HEK293 (cell line): ENCODE data around the gene ERCC3.

ENCODE experiments used
- CTCF ChIA-PET: fragments of 350-600 bp; formaldehyde crosslinking; extraction: SDS; loops from one replicate; lab custom pipeline; 2021; ENCODE audit warnings: antibody characterized with exemption; lab: Yijun Ruan, JAX
- POLR2A ChIA-PET: fragments of 300-600 bp; formaldehyde crosslinking; extraction: SDS; loops from one replicate; lab custom pipeline; 2020; ENCODE audit warnings: antibody characterized with exemption, inconsistent platforms; lab: Yijun Ruan, JAX
- H3K27ac ChIP-seq: fragments of 200-500 bp; sonication (Bioruptor generic); 2 replicates; pipeline ENCODE4 v1.5.1; 2014; ENCODE audit warnings: low read depth, low read length, control low read depth, inconsistent platforms; ENCODE audit errors: extremely low read depth
- H3K36me3 ChIP-seq, 2 experiments: fragments of 200-500 bp in 1 of 2; sonication (Bioruptor generic) in 1 of 2; 1 replicate in 1 of 2; 2 replicates in 1 of 2; pipeline ENCODE4 v1.5.1; 2014 to 2017; ENCODE audit warnings: inconsistent platforms in 2 of 2, low read length in 2 of 2; ENCODE audit not compliant: control insufficient read depth in 2 of 2, insufficient read depth in 1 of 2
- H3K4me1 ChIP-seq: fragments of 200-500 bp; sonication (Bioruptor generic); 2 replicates; pipeline ENCODE4 v1.5.1; 2014; ENCODE audit warnings: mild to moderate bottlenecking, low read length, inconsistent platforms; ENCODE audit not compliant: control insufficient read depth, insufficient read depth
- H3K4me3 ChIP-seq: 2 replicates; pipeline ENCODE4 v1.5.1; 2011; ENCODE audit warnings: low read depth, mild to moderate bottlenecking, control low read depth, low read length, moderate library complexity
- H3K9me3 ChIP-seq: fragments of 200-500 bp; sonication (Bioruptor generic); 2 replicates; pipeline ENCODE4 v1.5.1; 2014; ENCODE audit warnings: low read depth, low read length, inconsistent platforms; ENCODE audit not compliant: control insufficient read depth, insufficient read depth
- HOXC10 ChIP-seq: sonication (generic); formaldehyde crosslinking; IDR thresholded peaks from 2 replicates; pipeline ENCODE4 v1.8.1; 2023; ENCODE audit warnings: mild to moderate bottlenecking, missing genetic modification reagents
- IKZF3 ChIP-seq: fragments of 450-650 bp; IDR thresholded peaks from 2 replicates; pipeline ENCODE4 v1.5.0; 2018; ENCODE audit warnings: missing biosample characterization, mild to moderate bottlenecking, missing genetic modification characterization, moderate library complexity
- OVOL3 ChIP-seq: fragments of 450-650 bp; formaldehyde crosslinking; IDR thresholded peaks from 2 replicates; pipeline ENCODE4 v1.5.1; 2016; ENCODE audit warnings: missing biosample characterization, missing genetic modification characterization
- PRDM1 ChIP-seq: fragments of 450-650 bp; formaldehyde crosslinking; IDR thresholded peaks from 2 replicates; pipeline ENCODE4; 2016; ENCODE audit warnings: missing biosample characterization, missing genetic modification characterization
- SP7 ChIP-seq: fragments of 450-650 bp; formaldehyde crosslinking; IDR thresholded peaks from 2 replicates; pipeline ENCODE4 v1.5.1; 2016; ENCODE audit warnings: missing biosample characterization, missing genetic modification characterization
- TCF7L2 ChIP-seq: IDR thresholded peaks from 2 replicates; pipeline ENCODE4 v1.6.1; 2011; ENCODE audit warnings: low read depth, mild to moderate bottlenecking, inconsistent platforms, low read length, moderate library complexity, borderline replicate concordance
- YY1 ChIP-seq: fragments of 450-650 bp; formaldehyde crosslinking; IDR thresholded peaks from 2 replicates; pipeline ENCODE4 v1.5.1; 2018; ENCODE audit warnings: missing biosample characterization, missing genetic modification characterization
- ZNF138 ChIP-seq: fragments of 450-650 bp; formaldehyde crosslinking; IDR thresholded peaks from 2 replicates; pipeline ENCODE4 v1.5.1; 2016; ENCODE audit warnings: missing biosample characterization, missing genetic modification characterization, borderline replicate concordance
- ZNF223 ChIP-seq: fragments of 450-650 bp; formaldehyde crosslinking; IDR thresholded peaks from 2 replicates; pipeline ENCODE4 v1.5.1; 2016; ENCODE audit warnings: missing biosample characterization, missing genetic modification characterization
- ZNF24 ChIP-seq: fragments of 450-650 bp; formaldehyde crosslinking; IDR thresholded peaks from 2 replicates; pipeline ENCODE4 v1.5.1; 2016; ENCODE audit warnings: missing biosample characterization, missing genetic modification characterization
- ZNF341 ChIP-seq: fragments of 450-650 bp; formaldehyde crosslinking; IDR thresholded peaks from 2 replicates; pipeline ENCODE4; 2016; ENCODE audit warnings: low read depth, missing biosample characterization, missing genetic modification characterization
- ZNF423 ChIP-seq: fragments of 450-650 bp; formaldehyde crosslinking; IDR thresholded peaks from 2 replicates; pipeline ENCODE4 v1.5.1; 2016; ENCODE audit warnings: missing biosample characterization, missing genetic modification characterization
- ZNF558 ChIP-seq: fragments of 450-650 bp; formaldehyde crosslinking; IDR thresholded peaks from 2 replicates; pipeline ENCODE4 v1.5.1; 2016; ENCODE audit warnings: missing biosample characterization, missing genetic modification characterization
- ZNF561 ChIP-seq: fragments of 450-650 bp; IDR thresholded peaks from 2 replicates; pipeline ENCODE4 v1.5.1; 2018; ENCODE audit warnings: missing biosample characterization, missing genetic modification characterization, borderline replicate concordance
- ZNF571 ChIP-seq: fragments of 450-650 bp; formaldehyde crosslinking; IDR thresholded peaks from 2 replicates; pipeline ENCODE4 v1.5.0; 2017; ENCODE audit warnings: missing biosample characterization, missing genetic modification characterization
- ZNF792 ChIP-seq: fragments of 450-650 bp; formaldehyde crosslinking; IDR thresholded peaks from 2 replicates; pipeline ENCODE4 v1.5.1; 2016; ENCODE audit warnings: missing biosample characterization, missing genetic modification characterization
- TF ChIP-seq, protein P1 (sequence below): fragments of 450-650 bp; formaldehyde crosslinking; IDR thresholded peaks from 2 replicates; pipeline ENCODE4 v1.5.1; 2017; ENCODE audit warnings: missing biosample characterization, missing genetic modification characterization
- TF ChIP-seq, protein P2 (sequence below): fragments of 450-650 bp; formaldehyde crosslinking; IDR thresholded peaks from 2 replicates; pipeline ENCODE4 v1.5.1; 2016; ENCODE audit warnings: missing biosample characterization, missing genetic modification characterization
- TF ChIP-seq, protein P3 (sequence below): fragments of 450-650 bp; formaldehyde crosslinking; IDR thresholded peaks from 2 replicates; pipeline ENCODE4 v1.5.1; 2017; ENCODE audit warnings: missing biosample characterization, missing genetic modification characterization
- TF ChIP-seq, protein P4 (sequence below): fragments of 450-650 bp; IDR thresholded peaks from 2 replicates; pipeline ENCODE4 v1.5.1; 2018; ENCODE audit warnings: missing biosample characterization, missing genetic modification characterization
- TF ChIP-seq, protein P5 (sequence below): fragments of 450-650 bp; formaldehyde crosslinking; IDR thresholded peaks from 2 replicates; pipeline ENCODE4 v1.5.1; 2016; ENCODE audit warnings: missing biosample characterization, missing genetic modification characterization

The ERCC3 gene

DNA sequence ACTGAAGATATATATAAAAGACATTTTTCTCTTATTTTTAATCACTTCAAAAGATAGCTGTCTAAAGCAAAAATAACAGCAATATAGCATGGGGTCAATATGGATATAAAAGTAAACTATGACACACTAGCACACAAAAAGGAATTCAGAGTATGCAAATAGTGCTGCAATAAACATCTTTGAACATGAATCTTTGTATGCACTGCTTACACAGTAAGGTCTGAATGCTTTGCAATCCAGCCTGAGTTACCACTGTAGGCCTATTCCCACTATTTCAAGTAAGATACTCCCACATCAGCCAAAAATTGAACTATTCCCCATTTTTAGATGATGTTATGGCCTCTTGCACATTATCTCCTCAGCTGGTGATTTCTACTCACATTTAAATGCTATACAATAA lies 27.4 kb upstream of the ERCC3 start (continued):
- TF ChIP-seq, protein P1, sequence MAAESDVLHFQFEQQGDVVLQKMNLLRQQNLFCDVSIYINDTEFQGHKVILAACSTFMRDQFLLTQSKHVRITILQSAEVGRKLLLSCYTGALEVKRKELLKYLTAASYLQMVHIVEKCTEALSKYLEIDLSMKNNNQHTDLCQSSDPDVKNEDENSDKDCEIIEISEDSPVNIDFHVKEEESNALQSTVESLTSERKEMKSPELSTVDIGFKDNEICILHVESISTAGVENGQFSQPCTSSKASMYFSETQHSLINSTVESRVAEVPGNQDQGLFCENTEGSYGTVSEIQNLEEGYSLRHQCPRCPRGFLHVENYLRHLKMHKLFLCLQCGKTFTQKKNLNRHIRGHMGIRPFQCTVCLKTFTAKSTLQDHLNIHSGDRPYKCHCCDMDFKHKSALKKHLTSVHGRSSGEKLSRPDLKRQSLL (tag by site-specific recombination): no peak
- TF ChIP-seq ZNF561 (tag by site-specific recombination): no peak
- TF ChIP-seq HOXC10: no peak
- TF ChIP-seq, protein P2, sequence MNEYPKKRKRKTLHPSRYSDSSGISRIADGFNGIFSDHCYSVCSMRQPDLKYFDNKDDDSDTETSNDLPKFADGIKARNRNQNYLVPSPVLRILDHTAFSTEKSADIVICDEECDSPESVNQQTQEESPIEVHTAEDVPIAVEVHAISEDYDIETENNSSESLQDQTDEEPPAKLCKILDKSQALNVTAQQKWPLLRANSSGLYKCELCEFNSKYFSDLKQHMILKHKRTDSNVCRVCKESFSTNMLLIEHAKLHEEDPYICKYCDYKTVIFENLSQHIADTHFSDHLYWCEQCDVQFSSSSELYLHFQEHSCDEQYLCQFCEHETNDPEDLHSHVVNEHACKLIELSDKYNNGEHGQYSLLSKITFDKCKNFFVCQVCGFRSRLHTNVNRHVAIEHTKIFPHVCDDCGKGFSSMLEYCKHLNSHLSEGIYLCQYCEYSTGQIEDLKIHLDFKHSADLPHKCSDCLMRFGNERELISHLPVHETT (tag by site-specific recombination): no peak
- TF ChIP-seq, all 188 proteins: peak for 0

DNA sequence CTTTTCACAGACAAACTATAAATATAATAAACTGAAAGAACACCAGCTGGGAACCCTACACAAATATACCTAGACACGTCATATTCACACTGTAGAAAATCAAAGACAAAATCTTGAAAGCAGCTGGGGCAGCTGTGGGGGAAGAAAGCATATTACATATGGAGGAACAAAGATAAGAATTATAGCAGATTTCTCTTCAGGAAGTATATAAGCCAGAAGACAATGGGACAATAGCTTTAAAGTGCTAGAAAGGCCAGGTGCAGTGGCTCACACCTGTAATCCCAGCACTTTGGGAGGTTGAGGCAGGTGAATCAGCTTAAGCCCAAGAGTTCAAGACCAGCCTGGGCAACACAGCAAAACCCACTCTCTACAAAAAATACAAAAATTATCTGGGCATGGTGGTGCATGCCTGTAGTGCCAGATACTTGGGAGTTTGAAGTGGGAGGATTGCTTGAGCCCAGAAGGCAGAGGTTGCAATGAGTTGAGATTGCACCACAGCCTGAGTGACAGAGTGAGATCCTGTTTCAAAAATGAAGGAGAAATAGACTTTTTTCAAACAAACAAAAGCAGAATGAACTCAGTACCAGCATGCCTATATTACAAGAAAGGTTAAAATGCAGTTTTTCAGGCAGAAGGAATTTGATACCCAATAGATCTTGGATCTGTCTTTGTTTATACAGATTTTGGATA lies 26.8 kb upstream of the ERCC3 start:
- ChIA-PET CTCF (interaction anchor here (1.6 to 1.7 kb wide), 2 partner anchors 121 to 159 kb away, joined by 5 to 7 read pairs; no protein-coding TSS in a partner anchor), POLR2A (no interaction called here)
- H3K4me1 ChIP-seq: no peaks in the 10 kb centered on the region
- H3K36me3 ChIP-seq: peaks cover 62 to 79% of the 10 kb centered on the region in 2 experiments
- TF ChIP-seq OVOL3 (tag by site-specific recombination) (no peak), ZNF24 (tag by site-specific recombination) (no peak), PRDM1 (tag by site-specific recombination) (no peak), ZNF558 (tag by site-specific recombination) (no peak), ZNF571 (tag by site-specific recombination) (no peak), ZNF423 (tag by site-specific recombination) (no peak), HOXC10 (no peak), YY1 (tag by site-specific recombination) (no peak), ZNF138 (tag by site-specific recombination) (no peak)
- TF ChIP-seq, protein P3, sequence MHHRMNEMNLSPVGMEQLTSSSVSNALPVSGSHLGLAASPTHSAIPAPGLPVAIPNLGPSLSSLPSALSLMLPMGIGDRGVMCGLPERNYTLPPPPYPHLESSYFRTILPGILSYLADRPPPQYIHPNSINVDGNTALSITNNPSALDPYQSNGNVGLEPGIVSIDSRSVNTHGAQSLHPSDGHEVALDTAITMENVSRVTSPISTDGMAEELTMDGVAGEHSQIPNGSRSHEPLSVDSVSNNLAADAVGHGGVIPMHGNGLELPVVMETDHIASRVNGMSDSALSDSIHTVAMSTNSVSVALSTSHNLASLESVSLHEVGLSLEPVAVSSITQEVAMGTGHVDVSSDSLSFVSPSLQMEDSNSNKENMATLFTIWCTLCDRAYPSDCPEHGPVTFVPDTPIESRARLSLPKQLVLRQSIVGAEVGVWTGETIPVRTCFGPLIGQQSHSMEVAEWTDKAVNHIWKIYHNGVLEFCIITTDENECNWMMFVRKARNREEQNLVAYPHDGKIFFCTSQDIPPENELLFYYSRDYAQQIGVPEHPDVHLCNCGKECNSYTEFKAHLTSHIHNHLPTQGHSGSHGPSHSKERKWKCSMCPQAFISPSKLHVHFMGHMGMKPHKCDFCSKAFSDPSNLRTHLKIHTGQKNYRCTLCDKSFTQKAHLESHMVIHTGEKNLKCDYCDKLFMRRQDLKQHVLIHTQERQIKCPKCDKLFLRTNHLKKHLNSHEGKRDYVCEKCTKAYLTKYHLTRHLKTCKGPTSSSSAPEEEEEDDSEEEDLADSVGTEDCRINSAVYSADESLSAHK (tag by site-specific recombination): no peak
- TF ChIP-seq, protein P4, sequence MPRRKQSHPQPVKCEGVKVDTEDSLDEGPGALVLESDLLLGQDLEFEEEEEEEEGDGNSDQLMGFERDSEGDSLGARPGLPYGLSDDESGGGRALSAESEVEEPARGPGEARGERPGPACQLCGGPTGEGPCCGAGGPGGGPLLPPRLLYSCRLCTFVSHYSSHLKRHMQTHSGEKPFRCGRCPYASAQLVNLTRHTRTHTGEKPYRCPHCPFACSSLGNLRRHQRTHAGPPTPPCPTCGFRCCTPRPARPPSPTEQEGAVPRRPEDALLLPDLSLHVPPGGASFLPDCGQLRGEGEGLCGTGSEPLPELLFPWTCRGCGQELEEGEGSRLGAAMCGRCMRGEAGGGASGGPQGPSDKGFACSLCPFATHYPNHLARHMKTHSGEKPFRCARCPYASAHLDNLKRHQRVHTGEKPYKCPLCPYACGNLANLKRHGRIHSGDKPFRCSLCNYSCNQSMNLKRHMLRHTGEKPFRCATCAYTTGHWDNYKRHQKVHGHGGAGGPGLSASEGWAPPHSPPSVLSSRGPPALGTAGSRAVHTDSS (tag by site-specific recombination): no peak
- TF ChIP-seq, protein P5, sequence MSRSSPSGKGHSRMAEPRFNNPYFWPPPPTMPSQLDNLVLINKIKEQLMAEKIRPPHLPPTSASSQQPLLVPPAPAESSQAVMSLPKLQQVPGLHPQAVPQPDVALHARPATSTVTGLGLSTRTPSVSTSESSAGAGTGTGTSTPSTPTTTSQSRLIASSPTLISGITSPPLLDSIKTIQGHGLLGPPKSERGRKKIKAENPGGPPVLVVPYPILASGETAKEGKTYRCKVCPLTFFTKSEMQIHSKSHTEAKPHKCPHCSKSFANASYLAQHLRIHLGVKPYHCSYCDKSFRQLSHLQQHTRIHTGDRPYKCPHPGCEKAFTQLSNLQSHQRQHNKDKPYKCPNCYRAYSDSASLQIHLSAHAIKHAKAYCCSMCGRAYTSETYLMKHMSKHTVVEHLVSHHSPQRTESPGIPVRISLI (tag by site-specific recombination): no peak
- TF ChIP-seq, all 188 proteins: peak for 0
- Histone ChIP-seq H3K4me3 (no peak overlapping the region), H3K9me3 (no peaks in the 10 kb centered on the region), H3K27ac (no peak overlapping the region)

DNA sequence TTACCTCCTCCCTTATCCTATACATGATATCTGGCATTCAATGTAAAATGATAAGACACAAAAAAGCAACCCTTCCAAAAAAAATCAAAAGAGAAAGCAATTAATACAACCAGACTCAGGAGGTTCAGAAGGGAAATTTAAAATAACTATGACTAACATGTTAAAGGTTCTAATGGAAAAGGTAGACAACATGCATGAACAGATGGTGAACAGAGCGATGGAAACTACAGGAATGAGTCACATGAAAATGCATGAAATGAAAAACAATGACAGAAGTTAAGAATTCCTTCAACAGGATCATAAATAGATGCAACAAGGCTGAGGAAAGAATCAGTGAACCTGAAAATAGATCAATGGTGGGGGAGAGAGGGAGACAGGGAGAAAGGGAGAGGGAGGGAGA lies 26.1 kb upstream of the ERCC3 start:
- Histone ChIP-seq H3K4me1 (no peaks in the 10 kb centered on the region), H3K27ac (no peak overlapping the region), H3K9me3 (no peaks in the 10 kb centered on the region), H3K4me3 (no peak overlapping the region), H3K36me3 (peaks cover 59 to 80% of the 10 kb centered on the region in 2 experiments)
- CTCF ChIA-PET: interaction anchor here (1.7 kb wide), 1 partner anchor 159 kb away, joined by 5 read pairs; no protein-coding TSS in a partner anchor
- TF ChIP-seq ZNF792 (tag by site-specific recombination): no peak
- TF ChIP-seq ZNF341 (tag by site-specific recombination): no peak
- TF ChIP-seq IKZF3 (tag by site-specific recombination): no peak
- no peak for TF ChIP-seq TCF7L2
- TF ChIP-seq ZNF223 (tag by site-specific recombination): no peak
- no peak for TF ChIP-seq SP7
- POLR2A ChIA-PET: no interaction called here
